SJSA1 (cell line): ENCODE results near the gene COL6A2. TPM values are rescaled to one million over a fixed set of nuclear protein-coding genes. Genes with fewer than 3 reads are reported as not detected.

Source experiments
- DNase-seq, 2 experiments: peaks; one replicate each; pipeline ENCODE4 v3.0.0-alpha.2; 2015 to 2020; ENCODE audit warnings: low spot score in 2 of 2, low read depth in 1 of 2
- H3K27ac ChIP-seq: fragments of 250-450 bp; sonication (Bioruptor Pico); 2 replicates; pipeline ENCODE4 v1.5.1; 2020; ENCODE audit warnings: mild to moderate bottlenecking, moderate library complexity
- H3K27me3 ChIP-seq: fragments of 250-450 bp; sonication (Bioruptor Pico); replicated peaks from 2 replicates; pipeline ENCODE4 v1.5.1; 2020; ENCODE audit warnings: mild to moderate bottlenecking, moderate library complexity
- H3K36me3 ChIP-seq: fragments of 250-450 bp; sonication (Bioruptor Pico); 2 replicates; pipeline ENCODE4 v1.5.1; 2020; ENCODE audit warnings: mild to moderate bottlenecking
- H3K4me1 ChIP-seq: fragments of 250-450 bp; sonication (Bioruptor Pico); replicated peaks from 2 replicates; pipeline ENCODE4 v1.6.1; 2021; ENCODE audit warnings: mild to moderate bottlenecking
- H3K4me3 ChIP-seq: fragments of 250-450 bp; sonication (Bioruptor Pico); 2 replicates; pipeline ENCODE4 v1.5.1; 2020; ENCODE audit warnings: mild to moderate bottlenecking
- H3K9me3 ChIP-seq: fragments of 250-450 bp; sonication (Bioruptor Pico); replicated peaks from 2 replicates; pipeline ENCODE4 v1.5.1; 2020; ENCODE audit warnings: mild to moderate bottlenecking
- total RNA-seq: library from RNA; depleted of rRNA; stranded (reverse); fragments of >200 nt; shearing (Covaris generic); gene quantifications from 2 replicates; pipeline ENCODE4 v1.2.3, GENCODE V29; 2014; rRNA removed

COL6A2 gene
- 310 and 333 TPM in 2 replicates for total RNA-seq

DNA sequence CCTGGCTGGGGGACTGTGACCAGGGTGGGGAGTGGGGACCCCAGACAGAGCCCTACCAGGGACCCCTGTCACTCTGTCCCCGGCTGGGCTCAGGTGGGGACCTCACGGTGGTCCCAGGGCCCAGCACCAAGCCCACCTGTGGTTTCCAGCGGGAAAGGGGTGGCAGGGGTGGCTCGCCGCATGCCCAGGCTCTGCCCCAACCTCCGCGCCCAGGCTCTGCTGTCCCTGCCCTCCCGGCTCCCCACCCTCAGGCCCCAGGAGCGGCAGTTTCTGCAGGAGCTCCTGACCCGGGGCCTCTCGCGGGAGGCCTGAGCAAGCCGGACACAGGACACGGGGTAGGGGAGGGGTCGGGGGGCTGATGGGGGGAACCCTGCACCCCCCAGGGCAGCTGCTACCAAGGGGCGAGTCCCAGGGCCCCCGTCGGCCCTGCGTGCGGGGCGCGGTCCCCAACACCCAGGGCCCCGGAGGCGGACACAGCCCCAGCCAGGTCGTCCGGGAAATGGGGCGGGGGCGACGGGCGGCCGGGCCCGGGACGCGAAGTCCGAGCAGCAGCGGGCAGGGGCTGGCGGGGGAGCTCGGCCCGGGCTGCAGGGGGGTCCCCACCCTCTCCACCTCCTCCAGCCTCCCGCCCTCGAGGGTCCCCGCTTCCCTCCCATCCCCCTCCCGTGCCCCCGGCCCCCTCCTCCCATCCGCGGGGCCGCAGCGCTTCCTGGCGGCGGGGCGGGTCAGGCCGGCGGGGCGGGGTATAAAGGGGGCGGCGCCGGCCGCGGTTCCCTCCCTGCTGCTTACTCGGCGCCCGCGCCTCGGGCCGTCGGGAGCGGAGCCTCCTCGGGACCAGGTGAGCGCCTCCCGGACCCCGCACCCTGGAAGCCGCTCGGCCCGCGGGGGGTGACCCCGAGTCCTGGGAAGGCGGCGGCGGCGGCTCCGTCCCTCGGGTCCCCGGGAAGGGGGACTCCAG lies at the start of gene COL6A2:
Gene COL6A2, plus strand, starts transcription at position 777 of the 958 bp plus-strand sequence.
- H3K9me3 ChIP-seq = peaks cover 4% of the 10 kb centered on the region
- H3K36me3 ChIP-seq = peaks cover 17% of the 10 kb centered on the region
- H3K27me3 ChIP-seq = no peaks in the 10 kb centered on the region
- H3K4me1 ChIP-seq = peaks cover 36% of the 10 kb centered on the region
- peak within 1 kb of the TSS; percentile 94 for H3K4me3 ChIP-seq
- DNase-seq = peak; percentile 31 to 67
- H3K27ac ChIP-seq = peak within 1 kb of the TSS; percentile 74

DNA sequence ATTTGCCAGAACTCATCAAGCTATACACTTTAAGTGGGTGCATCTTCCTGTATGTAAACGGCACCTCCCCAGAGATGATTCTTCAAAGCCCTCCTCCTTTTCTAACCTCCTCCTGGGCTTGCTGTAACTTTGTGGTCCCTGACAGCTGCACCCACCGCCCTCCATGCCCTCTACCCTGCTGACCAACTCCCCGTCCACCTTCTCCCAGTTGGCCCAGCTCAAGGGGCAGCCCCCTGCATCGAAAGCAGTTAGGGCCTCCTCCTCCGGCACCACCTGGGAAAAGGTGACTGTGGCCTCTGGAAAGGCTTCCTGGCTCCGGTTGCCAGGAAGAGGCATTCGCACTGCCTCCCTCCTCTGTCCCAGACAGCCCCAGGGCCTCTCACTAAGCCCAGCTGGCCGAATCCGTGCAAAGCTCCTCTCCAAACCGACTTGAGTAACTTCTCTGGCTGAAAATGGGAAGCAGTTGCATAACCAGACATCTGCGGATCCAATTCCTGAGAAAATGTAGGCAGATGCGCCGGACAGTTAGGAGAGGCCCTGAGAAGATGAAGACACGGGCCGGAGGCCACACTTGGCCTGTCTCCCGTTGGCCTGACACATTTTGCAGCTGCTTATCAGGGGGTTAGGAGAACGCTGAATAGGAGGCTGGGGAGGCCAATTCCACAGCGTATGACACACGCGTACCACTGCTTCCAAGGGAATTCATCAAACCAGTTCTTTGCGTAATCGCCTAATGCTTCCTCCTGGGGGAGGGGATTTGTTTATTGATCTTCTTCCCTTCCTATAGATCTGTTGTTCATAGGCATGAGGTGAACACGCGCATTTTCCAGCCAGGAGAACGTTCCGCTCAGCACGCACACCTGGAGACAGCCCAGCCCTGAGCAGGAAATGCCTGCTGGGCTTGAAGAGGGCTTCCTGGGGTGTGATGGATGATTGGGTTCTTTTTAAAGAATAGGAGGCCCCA lies 48.7 kb upstream of the COL6A2 start:
- H3K4me3 ChIP-seq = no peak overlapping the region
- no peaks in the 10 kb centered on the region for H3K36me3 ChIP-seq
- H3K9me3 ChIP-seq = no peaks in the 10 kb centered on the region
- peak; percentile 26 to 45 for DNase-seq
- no peaks in the 10 kb centered on the region for H3K27me3 ChIP-seq
- H3K4me1 ChIP-seq = peaks cover 26% of the 10 kb centered on the region
- H3K27ac ChIP-seq = 0 out of 2 replicates have a peak overlapping the region, but pooled peaks have one; percentile 13

GRCh38 chr21:46049890-46050667 lies 47.8 kb upstream of the COL6A2 start:
- Histone ChIP-seq H3K36me3 (no peaks in the 10 kb centered on the region), H3K27ac (0 out of 2 replicates have a peak overlapping the region, but pooled peaks have one; percentile 13), H3K4me3 (no peak overlapping the region)

DNA sequence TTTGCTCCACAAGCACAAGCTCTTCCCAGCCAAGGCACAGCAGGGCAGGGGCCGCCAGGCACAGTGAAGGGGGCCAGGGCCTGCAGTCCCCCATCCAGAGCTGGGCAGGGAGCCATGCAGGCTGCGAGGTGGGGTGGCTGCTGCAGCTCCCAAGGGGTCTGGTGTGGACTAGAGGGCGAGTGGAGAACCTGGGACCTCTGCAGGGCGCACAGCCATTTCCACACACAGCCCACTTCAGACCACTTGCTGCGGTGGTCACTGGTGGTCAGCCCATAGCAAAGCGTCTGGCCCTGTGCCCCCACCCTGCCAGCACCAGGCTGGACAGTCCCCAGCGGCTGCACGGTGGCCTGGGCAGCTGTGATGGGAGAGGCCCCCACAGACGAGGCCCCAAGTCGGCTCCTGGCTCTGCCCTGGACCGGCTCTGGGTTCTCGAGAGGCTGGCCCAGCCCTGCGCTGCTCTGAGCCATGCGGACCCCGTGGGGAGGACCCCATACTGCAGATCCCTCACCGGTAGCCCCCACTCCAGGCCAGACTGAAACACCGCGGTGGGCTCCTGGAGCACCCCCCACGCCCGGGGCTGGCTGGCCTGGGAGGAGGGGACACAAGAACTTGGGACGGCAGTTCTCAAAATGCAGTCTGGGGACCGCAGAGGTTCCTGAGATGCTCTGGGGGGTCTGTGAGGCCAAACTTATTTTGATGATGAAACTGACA lies 47.1 kb upstream of the COL6A2 start:
- Histone ChIP-seq H3K9me3 (no peaks in the 10 kb centered on the region), H3K36me3 (no peaks in the 10 kb centered on the region), H3K4me1 (peaks cover 38% of the 10 kb centered on the region), H3K27me3 (no peaks in the 10 kb centered on the region), H3K4me3 (no peak overlapping the region), H3K27ac (no peak overlapping the region)
- DNase-seq = peak in 1 of 2 experiments; percentile 39

More at GRCh38 chr21:46049890-46050667, 47.8 kb upstream of the COL6A2 start:
- DNase-seq = peak in 1 of 2 experiments; percentile 42
- Histone ChIP-seq H3K4me1 (peaks cover 30% of the 10 kb centered on the region), H3K9me3 (no peaks in the 10 kb centered on the region), H3K27me3 (no peaks in the 10 kb centered on the region)

DNA sequence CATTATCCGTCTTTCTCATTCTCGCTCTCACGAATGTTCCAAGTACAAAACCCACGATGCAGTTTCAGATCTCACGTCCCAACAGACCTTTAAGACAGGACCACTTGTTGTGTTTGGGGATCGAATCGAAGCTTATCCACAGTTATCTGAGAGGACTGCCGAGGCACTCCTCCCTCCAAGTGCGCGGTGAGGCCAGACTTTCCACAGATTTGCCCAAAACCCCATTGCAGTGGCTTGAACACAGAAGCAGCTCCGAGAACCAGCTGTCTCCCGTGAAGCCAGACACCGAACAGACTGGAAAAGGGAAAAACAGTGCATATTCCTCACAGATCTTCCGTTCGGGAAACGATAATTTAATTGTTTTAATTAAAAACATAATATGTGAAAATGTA lies 46.5 kb upstream of the COL6A2 start:
- no peak overlapping the region for H3K4me3 ChIP-seq
- no peaks in the 10 kb centered on the region for H3K36me3 ChIP-seq
- H3K27ac ChIP-seq = no peak overlapping the region
- DNase-seq = peak in 1 of 2 experiments; percentile 28
- no peaks in the 10 kb centered on the region for H3K27me3 ChIP-seq
- H3K9me3 ChIP-seq = no peaks in the 10 kb centered on the region
- H3K4me1 ChIP-seq = peaks cover 43% of the 10 kb centered on the region

DNA sequence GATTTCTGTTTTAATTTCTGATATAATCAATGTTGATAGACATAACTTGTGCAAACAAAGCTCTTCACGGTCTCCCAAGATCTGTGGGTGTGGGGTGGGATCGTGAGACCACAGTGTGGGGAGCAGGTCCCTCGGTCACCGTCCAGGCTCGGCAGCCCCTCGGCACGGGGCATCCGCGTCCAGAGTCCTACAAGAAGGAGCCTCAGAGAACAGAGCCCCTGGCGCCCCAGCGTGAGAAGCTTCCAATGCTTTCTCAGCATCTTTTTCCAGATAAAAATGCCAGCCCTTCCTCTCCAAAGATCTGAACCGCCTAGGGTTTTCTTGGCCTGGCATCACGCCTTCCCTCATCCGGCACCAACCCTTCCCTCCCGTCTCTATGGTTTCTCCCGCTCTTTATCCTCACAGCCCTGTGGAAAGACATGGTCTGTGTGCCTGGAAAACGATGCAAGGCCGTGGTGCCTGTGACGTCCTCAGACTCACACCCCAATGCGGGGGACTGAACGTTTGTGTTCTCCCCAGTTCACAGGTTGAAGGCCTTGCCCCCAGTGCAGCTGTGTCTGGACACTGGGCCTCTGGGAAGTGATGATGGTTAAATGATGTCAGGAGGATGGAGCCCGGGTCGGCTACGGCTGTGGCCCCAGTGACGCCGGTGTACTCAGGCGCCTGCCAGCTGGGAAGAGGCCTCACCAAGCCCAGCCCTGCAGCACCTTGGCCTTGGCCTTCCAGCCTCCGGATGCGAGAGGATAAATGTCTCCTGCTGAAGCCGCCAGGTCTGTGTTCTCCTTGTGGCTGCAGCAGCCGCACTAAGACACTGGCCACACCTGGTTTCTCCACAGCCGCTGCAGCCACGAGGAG lies 45.9 kb upstream of the COL6A2 start:
- DNase-seq = peak in 1 of 2 experiments; percentile 39
- peaks cover 50% of the 10 kb centered on the region for H3K4me1 ChIP-seq
- H3K4me3 ChIP-seq = no peak overlapping the region
- no peaks in the 10 kb centered on the region for H3K9me3 ChIP-seq
- no peaks in the 10 kb centered on the region for H3K36me3 ChIP-seq
- H3K27me3 ChIP-seq = no peaks in the 10 kb centered on the region
- no peak overlapping the region for H3K27ac ChIP-seq

DNA sequence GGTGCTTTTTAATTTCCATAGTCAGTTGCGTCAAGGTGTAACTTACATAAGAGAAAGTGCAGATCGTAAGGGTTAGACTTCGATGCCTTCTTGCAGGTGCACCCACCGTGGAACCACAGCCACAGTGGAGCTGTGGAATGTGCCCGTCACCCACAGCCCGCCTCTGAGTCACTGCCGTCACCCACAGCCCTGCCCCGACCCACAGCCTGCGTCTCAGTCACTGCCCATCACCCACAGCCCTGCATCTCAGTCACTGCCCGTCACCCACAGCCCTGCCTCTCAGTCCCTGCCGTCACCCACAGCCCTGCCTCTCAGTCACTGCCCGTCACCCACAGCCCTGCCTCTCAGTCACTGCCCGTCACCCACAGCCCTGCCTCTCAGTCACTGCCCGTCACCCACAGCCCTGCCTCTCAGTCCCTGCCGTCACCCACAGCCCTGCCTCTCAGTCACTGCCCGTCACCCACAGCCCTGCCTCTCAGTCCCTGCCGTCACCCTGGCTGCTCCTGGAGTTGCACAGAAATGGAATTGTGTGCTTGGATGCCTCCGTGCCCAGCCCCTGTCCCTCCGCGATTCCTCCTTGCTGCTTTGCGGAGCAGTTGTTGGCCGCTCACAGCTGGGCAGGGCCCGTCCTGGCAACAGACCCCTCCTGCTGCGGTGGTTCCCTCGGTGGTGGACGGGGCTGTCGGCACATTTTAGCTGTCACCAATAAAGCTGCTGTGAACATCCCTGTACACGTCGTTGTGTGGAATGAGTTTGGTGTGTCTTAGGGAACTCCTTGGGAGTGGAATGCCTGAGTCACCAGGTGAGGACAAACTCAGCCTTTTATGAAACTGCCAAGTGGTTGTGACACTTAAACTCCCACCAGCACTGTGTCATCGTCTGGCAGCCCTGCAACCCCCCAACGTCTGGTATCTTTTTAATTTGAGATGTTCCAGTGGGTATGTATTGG lies 44.9 kb upstream of the COL6A2 start:
- Histone ChIP-seq H3K4me3 (no peak overlapping the region), H3K4me1 (peaks cover 54% of the 10 kb centered on the region), H3K27me3 (no peaks in the 10 kb centered on the region), H3K27ac (peak overlapping the region; percentile 54), H3K9me3 (no peaks in the 10 kb centered on the region), H3K36me3 (no peaks in the 10 kb centered on the region)
- DNase-seq = peak; percentile 45 to 68

DNA sequence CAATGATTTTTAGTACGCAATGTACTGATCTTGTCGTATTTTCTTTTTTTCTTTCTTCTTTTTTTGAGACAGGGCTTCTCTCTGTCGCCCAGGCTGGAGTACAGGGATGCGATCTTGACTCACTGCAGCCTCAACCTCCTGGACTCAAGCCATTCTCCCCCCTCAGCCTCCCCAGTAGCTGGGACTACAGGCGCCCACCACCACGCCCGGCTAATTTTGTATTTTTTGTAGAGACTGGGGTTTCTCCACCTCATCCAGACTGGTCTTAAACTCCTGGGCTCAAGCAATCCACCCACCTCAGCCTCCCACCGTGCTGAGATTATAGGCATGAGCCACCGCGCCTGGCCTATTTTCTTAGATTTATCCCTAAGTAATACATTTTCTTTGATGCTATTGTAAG lies 43.9 kb upstream of the COL6A2 start:
- Histone ChIP-seq H3K27me3 (no peaks in the 10 kb centered on the region), H3K4me1 (peaks cover 51% of the 10 kb centered on the region), H3K36me3 (no peaks in the 10 kb centered on the region), H3K27ac (no peak overlapping the region), H3K9me3 (no peaks in the 10 kb centered on the region), H3K4me3 (no peak overlapping the region)
- peak in 1 of 2 experiments; percentile 21 for DNase-seq

DNA sequence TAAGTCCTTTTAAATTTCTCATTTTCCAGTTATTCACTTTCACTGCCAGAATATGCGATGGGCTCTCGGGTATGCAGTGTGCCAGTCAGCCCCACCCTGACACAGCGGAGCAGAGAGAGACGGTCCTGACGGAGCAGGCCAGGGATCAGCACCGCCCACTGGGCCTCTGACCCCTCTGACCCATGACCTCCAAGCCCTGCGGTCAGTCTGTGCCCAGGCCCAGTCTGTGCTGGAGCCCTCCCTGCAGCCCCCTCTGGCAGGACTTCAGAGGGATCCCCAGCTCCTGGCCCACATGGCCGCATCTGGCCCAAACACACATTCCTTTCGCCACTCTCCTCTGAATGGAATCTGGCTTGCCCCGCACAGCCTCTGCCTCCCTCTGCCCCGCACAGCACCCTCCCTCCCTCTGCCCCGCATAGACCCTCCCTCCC lies 43.4 kb upstream of the COL6A2 start:
- Histone ChIP-seq H3K27ac (no peak overlapping the region), H3K4me3 (no peak overlapping the region), H3K36me3 (no peaks in the 10 kb centered on the region), H3K27me3 (no peaks in the 10 kb centered on the region), H3K4me1 (peaks cover 47% of the 10 kb centered on the region), H3K9me3 (no peaks in the 10 kb centered on the region)
- DNase-seq = peak in 1 of 2 experiments; percentile 52

GRCh38 chr21:46055863-46056281 lies 42.0 kb upstream of the COL6A2 start:
- H3K36me3 ChIP-seq = no peaks in the 10 kb centered on the region
- H3K9me3 ChIP-seq = no peaks in the 10 kb centered on the region
- DNase-seq = peak in 1 of 2 experiments; percentile 39
- H3K27ac ChIP-seq = peak overlapping the region; percentile 83
- H3K4me3 ChIP-seq = no peak overlapping the region
- H3K4me1 ChIP-seq = peaks cover 50% of the 10 kb centered on the region
- no peaks in the 10 kb centered on the region for H3K27me3 ChIP-seq

DNA sequence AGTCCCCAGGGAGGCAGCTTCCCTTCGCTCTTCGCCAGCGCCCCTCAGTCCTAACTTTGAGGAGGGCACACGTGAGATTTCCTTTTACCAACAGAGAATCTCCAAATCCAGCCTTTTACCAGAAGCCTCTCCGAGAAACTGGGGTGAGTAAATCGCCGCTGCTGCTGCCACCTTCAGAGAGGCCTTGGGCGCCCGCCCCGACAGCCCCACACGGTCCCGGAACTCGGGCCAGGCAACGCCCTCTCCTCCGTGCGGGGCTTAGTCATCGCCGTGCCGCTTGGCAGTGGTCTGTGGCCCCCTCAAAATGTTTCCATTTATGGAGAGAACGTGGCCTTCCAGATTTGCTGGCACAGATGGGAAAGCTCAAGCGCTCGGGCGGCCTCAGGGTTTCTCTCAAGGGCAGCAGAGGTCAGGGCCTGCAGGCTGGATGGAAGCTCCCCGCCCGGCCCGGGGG lies 41.4 kb upstream of the COL6A2 start:
- Histone ChIP-seq H3K9me3 (peaks cover 3% of the 10 kb centered on the region), H3K36me3 (no peaks in the 10 kb centered on the region), H3K27me3 (no peaks in the 10 kb centered on the region), H3K4me1 (peaks cover 56% of the 10 kb centered on the region), H3K27ac (peak overlapping the region; percentile 83), H3K4me3 (0 out of 2 replicates have a peak overlapping the region, but pooled peaks have one; percentile 8)
- DNase-seq = peak; percentile 88 to 93
